LNCAP (cell line): ENCODE measurements around the gene LMNB1.

Source experiments
- TF ChIP-seq, protein P1 (sequence below): fragments of 450-650 bp; IDR thresholded peaks from 2 replicates; pipeline ENCODE4 v1.5.1; 2017; ENCODE audit warnings: mild to moderate bottlenecking

The LMNB1 gene, protein sequence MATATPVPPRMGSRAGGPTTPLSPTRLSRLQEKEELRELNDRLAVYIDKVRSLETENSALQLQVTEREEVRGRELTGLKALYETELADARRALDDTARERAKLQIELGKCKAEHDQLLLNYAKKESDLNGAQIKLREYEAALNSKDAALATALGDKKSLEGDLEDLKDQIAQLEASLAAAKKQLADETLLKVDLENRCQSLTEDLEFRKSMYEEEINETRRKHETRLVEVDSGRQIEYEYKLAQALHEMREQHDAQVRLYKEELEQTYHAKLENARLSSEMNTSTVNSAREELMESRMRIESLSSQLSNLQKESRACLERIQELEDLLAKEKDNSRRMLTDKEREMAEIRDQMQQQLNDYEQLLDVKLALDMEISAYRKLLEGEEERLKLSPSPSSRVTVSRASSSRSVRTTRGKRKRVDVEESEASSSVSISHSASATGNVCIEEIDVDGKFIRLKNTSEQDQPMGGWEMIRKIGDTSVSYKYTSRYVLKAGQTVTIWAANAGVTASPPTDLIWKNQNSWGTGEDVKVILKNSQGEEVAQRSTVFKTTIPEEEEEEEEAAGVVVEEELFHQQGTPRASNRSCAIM

DNA sequence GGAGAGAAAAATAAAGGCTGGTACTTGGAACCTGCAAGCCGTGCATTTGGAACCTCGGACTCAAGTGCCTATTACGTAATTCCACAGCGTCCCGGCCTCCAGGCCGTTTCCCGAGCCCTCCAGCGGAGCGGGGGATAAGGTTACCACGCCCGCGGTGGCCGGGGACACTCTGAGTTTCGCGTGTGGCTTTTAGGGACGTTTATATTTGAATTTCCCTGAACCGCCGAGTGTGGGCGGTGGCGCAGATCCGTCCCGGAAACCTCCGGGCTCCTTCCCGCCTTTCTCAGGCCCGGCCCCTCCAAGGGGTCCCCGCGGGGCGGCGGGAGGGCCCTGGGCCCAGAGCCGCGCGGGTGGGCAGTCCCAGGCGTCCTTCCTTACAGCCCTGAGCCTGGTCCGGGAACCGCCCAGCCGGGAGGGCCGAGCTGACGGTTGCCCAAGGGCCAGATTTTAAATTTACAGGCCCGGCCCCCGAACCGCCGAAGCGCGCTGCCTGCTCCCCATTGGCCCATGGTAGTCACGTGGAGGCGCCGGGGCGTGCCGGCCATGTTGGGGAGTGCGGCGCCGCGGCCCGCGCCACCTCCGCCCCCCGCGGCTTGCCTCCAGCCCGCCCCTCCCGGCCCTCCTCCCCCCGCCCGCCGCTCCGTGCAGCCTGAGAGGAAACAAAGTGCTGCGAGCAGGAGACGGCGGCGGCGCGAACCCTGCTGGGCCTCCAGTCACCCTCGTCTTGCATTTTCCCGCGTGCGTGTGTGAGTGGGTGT lies at the start of gene LMNB1:
LMNB1 (plus strand) TSS at position 638 of the 758 bp plus-strand sequence. CDS start 373 bp downstream, outside the sequence.
- TF ChIP-seq, protein P1, sequence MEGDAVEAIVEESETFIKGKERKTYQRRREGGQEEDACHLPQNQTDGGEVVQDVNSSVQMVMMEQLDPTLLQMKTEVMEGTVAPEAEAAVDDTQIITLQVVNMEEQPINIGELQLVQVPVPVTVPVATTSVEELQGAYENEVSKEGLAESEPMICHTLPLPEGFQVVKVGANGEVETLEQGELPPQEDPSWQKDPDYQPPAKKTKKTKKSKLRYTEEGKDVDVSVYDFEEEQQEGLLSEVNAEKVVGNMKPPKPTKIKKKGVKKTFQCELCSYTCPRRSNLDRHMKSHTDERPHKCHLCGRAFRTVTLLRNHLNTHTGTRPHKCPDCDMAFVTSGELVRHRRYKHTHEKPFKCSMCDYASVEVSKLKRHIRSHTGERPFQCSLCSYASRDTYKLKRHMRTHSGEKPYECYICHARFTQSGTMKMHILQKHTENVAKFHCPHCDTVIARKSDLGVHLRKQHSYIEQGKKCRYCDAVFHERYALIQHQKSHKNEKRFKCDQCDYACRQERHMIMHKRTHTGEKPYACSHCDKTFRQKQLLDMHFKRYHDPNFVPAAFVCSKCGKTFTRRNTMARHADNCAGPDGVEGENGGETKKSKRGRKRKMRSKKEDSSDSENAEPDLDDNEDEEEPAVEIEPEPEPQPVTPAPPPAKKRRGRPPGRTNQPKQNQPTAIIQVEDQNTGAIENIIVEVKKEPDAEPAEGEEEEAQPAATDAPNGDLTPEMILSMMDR: no peak

DNA sequence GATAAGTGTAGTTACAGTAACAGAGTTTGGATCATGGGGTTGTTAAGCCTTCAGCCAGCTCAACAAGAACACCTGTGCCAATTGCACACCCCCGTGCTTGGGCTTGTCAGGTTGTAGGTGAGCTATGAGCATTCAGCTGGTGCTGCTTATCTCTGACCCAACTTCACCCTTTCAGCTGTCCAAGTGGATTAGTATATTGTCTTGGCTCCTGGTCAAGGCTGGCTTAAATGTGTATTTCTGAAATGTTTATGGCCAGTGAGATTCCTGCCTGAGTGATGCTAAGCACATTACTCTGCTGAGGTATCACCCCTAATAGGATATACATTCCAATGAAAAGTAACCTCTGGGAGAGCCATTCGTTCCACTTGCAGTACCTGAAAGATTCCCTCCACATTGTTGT lies 44.2 kb upstream of the LMNB1 start:
- TF ChIP-seq, protein P1: no peak

DNA sequence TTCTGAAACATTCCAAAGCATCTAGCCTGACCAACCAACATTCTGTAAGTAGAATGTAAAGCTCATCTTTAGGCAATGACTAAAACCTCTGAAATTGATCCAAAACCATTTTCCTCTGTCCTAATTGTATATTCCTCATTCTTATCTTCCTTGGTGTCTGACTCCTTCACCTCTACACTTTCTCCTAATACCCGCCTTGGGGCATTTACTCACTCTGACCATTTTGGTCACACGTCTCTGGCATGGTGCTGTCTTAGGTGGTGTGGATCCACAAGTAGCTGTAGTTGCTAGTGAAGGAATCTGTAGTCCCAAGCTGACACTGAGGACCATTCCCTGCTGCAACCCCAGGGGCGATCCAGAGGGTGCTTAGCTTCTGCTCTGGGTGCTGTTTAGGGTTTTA lies 40.8 kb upstream of the LMNB1 start:
- TF ChIP-seq, protein P1: no peak

DNA sequence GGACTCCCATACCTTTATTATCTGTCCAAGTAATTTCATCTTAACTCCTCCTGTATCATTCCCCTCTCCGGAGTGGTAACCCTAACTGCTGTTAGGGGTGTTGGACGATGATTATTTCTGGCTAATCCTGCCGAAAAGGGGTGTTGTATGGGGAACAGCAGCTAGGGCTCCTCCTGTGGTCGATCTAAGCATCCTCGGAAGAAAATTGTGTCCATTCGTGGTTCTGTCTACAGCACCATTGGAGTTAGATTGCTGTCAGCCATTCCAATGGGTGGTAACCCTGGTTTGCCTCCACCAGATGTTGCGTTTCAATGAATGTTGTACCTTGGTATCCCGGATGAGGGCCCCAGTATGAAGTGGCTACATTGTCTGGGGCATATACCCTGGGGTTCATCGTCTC lies 35.6 kb upstream of the LMNB1 start:
- TF ChIP-seq, protein P1: no peak

- TF ChIP-seq, protein P1: no peak
Measured at GRCh38 chr5:126742425-126742824, 34.5 kb upstream of the LMNB1 start.

DNA sequence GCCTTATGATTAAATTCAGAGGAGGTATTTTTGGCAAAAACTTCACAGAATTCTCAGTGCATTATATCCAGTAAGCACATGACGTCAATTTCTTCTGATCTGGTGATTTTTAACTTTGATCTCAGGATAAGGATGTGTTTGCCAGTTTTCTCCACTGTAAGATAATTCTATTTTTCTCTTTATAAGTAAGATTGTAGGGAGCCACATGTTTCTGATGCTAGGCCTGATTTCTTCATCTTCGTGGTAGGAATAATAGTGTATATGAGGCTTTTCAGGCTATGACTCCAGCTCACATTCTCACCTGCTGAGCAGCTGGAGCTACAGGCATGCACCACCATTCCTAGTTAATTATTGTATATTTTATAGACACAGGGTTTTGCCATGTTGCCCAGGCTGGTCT lies 32.1 kb upstream of the LMNB1 start:
- TF ChIP-seq, protein P1: no peak

DNA sequence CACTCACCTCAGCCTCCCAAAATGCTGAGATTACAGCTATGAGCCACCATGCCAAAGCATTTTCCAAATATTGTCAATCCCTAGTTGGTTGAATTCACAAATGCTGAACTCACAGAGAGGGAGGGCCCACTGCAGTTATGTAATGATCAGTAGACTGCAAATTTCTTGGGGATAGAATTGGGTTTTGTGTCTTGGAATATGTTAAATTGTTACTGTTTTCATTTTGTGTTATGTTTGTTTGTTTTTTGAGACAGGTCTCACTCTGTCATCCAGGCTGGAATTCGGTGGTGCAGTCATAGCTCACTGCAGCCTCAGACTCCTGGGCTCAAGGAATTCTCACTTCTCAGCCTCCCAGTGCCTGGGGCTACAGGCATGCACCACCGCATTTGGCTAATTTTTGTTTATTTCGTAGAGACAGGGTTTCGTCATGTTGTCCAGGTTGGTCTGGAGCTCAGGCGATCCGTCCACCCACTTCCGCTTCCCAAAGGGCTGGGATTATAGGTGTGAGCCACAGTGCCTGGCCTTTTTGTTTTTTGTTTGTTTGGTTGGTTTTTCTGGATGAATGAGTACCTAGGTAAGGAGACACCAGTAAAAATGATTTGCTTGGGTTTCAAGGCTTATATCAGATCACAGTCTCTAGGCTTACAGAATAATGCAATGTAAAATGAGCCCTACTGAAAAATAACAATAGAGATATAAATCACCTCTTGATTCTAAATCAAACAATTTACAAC lies 31.5 kb upstream of the LMNB1 start:
- TF ChIP-seq, protein P1: no peak
